C4-2B (cell line): Measurements from ENCODE around the gene LHX3.

Experiments
- ZFX ChIP-seq: fragments of 450-650 bp; IDR thresholded peaks from 2 replicates; pipeline ENCODE4 v1.6.1; 2017
- TF ChIP-seq, protein P1 (sequence below): fragments of 450-650 bp; conservative IDR thresholded peaks from 2 replicates; pipeline ENCODE4 v1.5.1; 2017; ENCODE audit warnings: mild to moderate bottlenecking

DNA sequence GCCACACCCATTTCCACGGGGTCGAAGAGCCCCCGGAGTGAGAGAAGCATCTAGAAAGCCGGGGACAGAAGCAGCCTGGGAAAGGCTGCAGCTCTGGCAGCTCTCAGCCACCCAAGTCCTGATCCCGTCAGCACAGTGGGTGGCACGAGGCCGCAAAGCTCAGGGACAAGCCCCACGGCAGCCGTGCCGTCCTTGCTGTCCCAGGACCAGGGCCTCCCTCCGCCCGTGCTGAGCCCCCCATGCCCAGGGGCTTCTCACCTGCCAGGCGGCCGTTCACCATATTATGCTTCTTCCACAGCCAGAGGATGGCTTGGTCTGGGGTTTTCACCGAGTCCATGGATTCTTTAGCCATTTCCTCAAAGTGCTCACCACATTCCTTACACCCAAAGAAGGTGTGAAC, 6.1 kb upstream of the LHX3 start:
- TF ChIP-seq, protein P1, sequence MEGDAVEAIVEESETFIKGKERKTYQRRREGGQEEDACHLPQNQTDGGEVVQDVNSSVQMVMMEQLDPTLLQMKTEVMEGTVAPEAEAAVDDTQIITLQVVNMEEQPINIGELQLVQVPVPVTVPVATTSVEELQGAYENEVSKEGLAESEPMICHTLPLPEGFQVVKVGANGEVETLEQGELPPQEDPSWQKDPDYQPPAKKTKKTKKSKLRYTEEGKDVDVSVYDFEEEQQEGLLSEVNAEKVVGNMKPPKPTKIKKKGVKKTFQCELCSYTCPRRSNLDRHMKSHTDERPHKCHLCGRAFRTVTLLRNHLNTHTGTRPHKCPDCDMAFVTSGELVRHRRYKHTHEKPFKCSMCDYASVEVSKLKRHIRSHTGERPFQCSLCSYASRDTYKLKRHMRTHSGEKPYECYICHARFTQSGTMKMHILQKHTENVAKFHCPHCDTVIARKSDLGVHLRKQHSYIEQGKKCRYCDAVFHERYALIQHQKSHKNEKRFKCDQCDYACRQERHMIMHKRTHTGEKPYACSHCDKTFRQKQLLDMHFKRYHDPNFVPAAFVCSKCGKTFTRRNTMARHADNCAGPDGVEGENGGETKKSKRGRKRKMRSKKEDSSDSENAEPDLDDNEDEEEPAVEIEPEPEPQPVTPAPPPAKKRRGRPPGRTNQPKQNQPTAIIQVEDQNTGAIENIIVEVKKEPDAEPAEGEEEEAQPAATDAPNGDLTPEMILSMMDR: no peak
- TF ChIP-seq ZFX: no peak
